ENCODE data around the gene TMEM63C. TPM values are rescaled to one million over a fixed set of nuclear protein-coding genes. Genes with fewer than 3 reads are reported as not detected.

Gene TMEM63C
- total and polyA plus RNA-seq, 7 donors: 0.04 to 0.58 (median 0.21) TPM; not detected in 3

DNA sequence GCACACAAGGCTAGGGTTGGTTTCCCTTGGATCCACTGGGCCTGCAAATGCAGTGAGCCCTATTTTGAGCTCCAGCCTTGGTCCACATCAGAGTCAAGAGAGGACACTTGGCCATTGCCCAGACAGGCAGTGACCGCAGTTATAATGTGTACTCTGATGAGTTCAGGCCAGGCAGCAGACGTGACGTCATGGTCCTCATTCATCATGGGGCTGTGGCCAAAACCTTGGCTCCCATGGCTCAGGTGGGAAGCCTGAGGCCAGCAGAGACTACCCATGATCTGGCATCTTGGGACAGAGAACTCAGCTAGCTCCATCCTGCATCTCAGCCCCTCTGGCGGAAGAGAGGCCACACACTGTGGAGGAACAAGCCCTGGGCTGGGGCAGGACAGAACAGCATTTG, 16.4 kb downstream of the TMEM63C start:
- Histone ChIP-seq H3K27ac (no peak overlapping the region), H3K27me3 (ENCODE audit: insufficient read depth in 3 of 3, low read length in 2 of 3) (peaks cover 0 to 8% (median 5%) of the 10 kb centered on the region in 3 donors), H3K4me1 (no peaks in the 10 kb centered on the region), H3K9me3 (no peaks in the 10 kb centered on the region), H3K4me3 (no peak overlapping the region), H3K36me3 (ENCODE audit: insufficient read depth in 1 of 2, low read depth in 1 of 2) (no peaks in the 10 kb centered on the region)
- intact Hi-C loops (cut with DNase I): no loop called here
- no peak for ATAC-seq
- DNase-seq: no peak
- TF ChIP-seq, protein P1, sequence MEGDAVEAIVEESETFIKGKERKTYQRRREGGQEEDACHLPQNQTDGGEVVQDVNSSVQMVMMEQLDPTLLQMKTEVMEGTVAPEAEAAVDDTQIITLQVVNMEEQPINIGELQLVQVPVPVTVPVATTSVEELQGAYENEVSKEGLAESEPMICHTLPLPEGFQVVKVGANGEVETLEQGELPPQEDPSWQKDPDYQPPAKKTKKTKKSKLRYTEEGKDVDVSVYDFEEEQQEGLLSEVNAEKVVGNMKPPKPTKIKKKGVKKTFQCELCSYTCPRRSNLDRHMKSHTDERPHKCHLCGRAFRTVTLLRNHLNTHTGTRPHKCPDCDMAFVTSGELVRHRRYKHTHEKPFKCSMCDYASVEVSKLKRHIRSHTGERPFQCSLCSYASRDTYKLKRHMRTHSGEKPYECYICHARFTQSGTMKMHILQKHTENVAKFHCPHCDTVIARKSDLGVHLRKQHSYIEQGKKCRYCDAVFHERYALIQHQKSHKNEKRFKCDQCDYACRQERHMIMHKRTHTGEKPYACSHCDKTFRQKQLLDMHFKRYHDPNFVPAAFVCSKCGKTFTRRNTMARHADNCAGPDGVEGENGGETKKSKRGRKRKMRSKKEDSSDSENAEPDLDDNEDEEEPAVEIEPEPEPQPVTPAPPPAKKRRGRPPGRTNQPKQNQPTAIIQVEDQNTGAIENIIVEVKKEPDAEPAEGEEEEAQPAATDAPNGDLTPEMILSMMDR (IDR thresholded peaks at IDR 0.05): no peak
- WGBS, 3 donors: 68 to 88% (median 74%) methylated on average over 4 of the region's 4 CpGs

DNA sequence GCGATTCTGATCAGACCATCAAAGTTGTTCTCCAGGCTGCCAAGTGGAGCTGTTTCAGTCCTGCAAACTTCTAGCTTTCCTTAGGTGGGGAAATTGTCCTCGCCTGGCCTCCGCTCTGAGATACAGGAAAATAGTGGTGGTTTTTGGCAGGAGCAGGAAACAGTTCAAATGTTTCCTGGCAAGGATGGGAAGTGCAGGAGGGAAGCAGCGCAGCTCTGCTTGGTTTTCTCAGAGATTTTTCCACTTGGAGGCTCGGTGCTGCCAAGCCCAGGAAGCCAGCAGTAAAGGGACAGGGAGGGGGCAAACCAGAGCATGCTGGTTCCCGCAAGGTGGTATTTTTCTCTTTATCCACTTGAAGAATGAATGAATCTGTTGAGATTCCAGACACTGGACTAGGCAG, 17.0 kb downstream of the TMEM63C start:
- 54 to 61% (median 56%) methylated on average over 6 of the region's 6 CpGs for WGBS, 3 donors
- intact Hi-C loops (cut with DNase I): no loop called here
- no peak for DNase-seq
- H3K9me3 ChIP-seq: no peaks in the 10 kb centered on the region
- no peak overlapping the region for H3K4me3 ChIP-seq
- no peak overlapping the region for H3K27ac ChIP-seq
- no peaks in the 10 kb centered on the region for H3K36me3 ChIP-seq (ENCODE audit: insufficient read depth in 1 of 2, low read depth in 1 of 2)
- H3K27me3 ChIP-seq (ENCODE audit: insufficient read depth in 3 of 3, low read length in 2 of 3): peaks cover 0 to 8% (median 5%) of the 10 kb centered on the region in 3 donors
- H3K4me1 ChIP-seq: no peaks in the 10 kb centered on the region
- TF ChIP-seq, protein P1 (IDR thresholded peaks at IDR 0.05): no peak
- no peak for ATAC-seq

DNA sequence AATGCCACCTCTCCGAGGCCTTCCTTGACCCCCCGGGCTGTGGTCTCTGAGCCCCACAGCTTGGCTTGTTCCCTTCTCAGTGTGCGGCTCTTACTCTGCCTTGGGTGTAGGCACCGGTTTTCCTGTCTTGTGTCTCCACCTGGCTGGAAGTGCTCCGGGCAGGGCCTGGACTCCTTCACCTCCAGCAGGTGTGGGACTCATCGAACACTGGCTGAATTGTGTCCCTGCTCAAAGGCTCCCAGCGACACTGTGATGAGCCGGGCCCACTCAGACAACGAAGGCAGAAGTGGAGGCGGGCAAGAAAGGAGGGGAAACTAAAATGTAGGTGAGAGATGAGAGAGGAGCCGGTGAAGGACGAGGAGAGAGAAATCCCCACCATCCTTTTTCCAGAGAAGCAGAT, 18.0 kb downstream of the TMEM63C start:
- 75 to 77% (median 77%) methylated on average over 12 of the region's 12 CpGs for WGBS, 3 donors
- no peak overlapping the region for H3K4me3 ChIP-seq

DNA sequence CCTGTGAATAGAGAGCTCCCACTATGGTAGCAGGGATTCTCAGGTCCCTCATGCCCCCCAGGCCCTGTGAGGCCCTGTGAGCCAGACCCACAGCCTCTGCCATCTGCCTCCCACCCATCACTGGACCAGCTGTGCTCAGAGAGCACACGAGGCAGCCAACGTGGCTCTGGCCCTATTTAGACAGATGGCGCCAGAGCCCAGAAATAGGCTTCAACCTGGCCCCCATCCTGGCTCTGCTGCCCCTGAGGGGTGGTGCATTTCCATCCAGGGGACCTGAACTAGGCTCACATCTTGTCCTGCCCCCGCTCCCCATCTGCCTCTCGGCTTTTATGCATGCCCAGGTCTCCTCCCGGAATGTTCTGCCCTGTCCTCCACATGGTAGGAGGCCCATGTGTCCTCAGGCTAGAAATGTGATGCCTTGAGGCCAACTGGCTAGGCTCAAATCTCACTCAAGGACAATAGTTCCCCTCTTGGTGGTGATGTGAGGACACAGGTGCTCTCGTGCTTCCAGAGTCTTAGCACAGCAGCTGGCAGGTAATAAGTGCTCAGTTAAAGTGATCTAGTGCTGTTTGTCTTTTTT, 18.9 kb downstream of the TMEM63C start:
- H3K27me3 ChIP-seq (ENCODE audit: insufficient read depth in 3 of 3, low read length in 2 of 3): peaks cover 0 to 13% (median 5%) of the 10 kb centered on the region in 3 donors
- DNase-seq: no peak
- no peaks in the 10 kb centered on the region for H3K4me1 ChIP-seq
- 41 to 42% (median 41%) methylated on average over 7 of the region's 7 CpGs for WGBS, 3 donors
- no peaks in the 10 kb centered on the region for H3K9me3 ChIP-seq
- ATAC-seq: no peak
- TF ChIP-seq, protein P1 (IDR thresholded peaks at IDR 0.05): no peak
- no peak overlapping the region for H3K4me3 ChIP-seq
- H3K36me3 ChIP-seq (ENCODE audit: insufficient read depth in 1 of 2, low read depth in 1 of 2): no peaks in the 10 kb centered on the region
- no peak overlapping the region for H3K27ac ChIP-seq
- intact Hi-C loops (cut with DNase I): no loop called here

More for the DNA sequence above, 18.0 kb downstream of the TMEM63C start:
- no peak for DNase-seq
- no peaks in the 10 kb centered on the region for H3K36me3 ChIP-seq (ENCODE audit: insufficient read depth in 1 of 2, low read depth in 1 of 2)
- no peak overlapping the region for H3K27ac ChIP-seq
- ATAC-seq: no peak
- H3K27me3 ChIP-seq (ENCODE audit: insufficient read depth in 3 of 3, low read length in 2 of 3): peaks cover 0 to 13% (median 5%) of the 10 kb centered on the region in 3 donors
- H3K4me1 ChIP-seq: no peaks in the 10 kb centered on the region
- intact Hi-C loops (cut with DNase I): no loop called here
- no peaks in the 10 kb centered on the region for H3K9me3 ChIP-seq
- TF ChIP-seq, protein P1 (IDR thresholded peaks at IDR 0.05): no peak

DNA sequence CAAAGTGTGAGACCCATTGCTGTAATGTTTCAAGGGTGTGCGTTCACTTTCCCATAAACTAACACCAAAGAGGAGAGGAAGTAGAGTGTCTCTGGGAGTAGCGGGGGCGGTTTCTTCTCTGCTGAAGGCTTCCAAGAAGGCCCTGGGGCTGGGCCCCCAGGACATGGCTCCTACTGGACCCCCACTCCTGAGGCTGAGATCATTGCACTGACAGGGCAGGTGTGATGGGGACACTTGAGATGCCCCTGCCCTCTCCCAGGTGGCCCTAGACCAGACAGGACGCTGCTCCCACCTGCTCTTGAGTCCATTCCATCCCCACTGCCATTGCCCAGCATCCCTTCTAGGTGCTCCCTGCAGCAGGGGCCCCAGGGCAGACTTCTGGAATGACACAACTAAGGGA, 20.1 kb downstream of the TMEM63C start:
- ATAC-seq: no peak
- no peak for DNase-seq
- H3K9me3 ChIP-seq: no peaks in the 10 kb centered on the region
- no peaks in the 10 kb centered on the region for H3K36me3 ChIP-seq (ENCODE audit: insufficient read depth in 1 of 2, low read depth in 1 of 2)
- peaks cover 0 to 13% (median 2%) of the 10 kb centered on the region in 3 donors for H3K27me3 ChIP-seq (ENCODE audit: insufficient read depth in 3 of 3, low read length in 2 of 3)
- intact Hi-C loops (cut with DNase I): no loop called here
- no peak overlapping the region for H3K27ac ChIP-seq
- H3K4me3 ChIP-seq: no peak overlapping the region
- TF ChIP-seq, protein P1 (IDR thresholded peaks at IDR 0.05): no peak
- 79 to 97% (median 82%) methylated on average over 4 of the region's 4 CpGs for WGBS, 3 donors
- H3K4me1 ChIP-seq: no peaks in the 10 kb centered on the region

Data from psoas muscle (tissue), 8 donors.